T follicular helper cell (primary cell): ENCODE results near the gene KLF8.
"Not testable (repeated sequence)": the region's sequence is repeated elsewhere in the genome, so short reads cannot be mapped to it uniquely, and the experiment has no call there.

Experiments used
- DNase-seq: peaks from one replicate; pipeline ENCODE4 v3.0.0-alpha.2; 2020; ENCODE audit warnings: low read depth
- total RNA-seq, 2 experiments: gene quantifications; one replicate each; lab custom pipeline; 2026; lab: John Stamatoyannopoulos, UW

KLF8 gene
- total RNA-seq, result 2.3 to 11.2 reads per million in 2 experiments

- DNase-seq, result peak; percentile 7
Observed at GRCh38 chrX:56232221-56233082, at the start of gene KLF8. TSS of gene KLF8 (plus strand) at chrX:56232356. CDS start at chrX:56233335, 979 bp downstream.

DNA sequence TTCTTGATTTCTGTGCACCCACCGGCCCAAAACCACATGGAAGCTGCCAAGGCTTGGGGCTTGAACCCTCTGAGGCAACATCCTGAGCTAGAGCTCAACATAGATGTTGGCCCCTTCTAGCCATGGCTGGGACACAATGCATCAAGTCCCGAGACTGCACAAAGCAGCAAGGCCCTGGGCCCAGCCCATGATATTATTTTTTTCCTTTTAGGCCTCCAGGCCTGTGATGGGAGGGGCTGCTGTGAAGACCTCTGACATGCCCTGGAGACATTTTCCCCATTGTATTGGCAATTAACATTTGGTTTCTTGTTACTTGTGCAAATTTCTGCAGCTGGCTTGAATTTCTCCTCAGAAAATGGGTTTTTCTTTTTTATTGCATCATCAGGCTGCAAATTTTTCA is 25.2 kb upstream of the KLF8 start:
- DNase-seq, result not testable (repeated sequence)

DNA sequence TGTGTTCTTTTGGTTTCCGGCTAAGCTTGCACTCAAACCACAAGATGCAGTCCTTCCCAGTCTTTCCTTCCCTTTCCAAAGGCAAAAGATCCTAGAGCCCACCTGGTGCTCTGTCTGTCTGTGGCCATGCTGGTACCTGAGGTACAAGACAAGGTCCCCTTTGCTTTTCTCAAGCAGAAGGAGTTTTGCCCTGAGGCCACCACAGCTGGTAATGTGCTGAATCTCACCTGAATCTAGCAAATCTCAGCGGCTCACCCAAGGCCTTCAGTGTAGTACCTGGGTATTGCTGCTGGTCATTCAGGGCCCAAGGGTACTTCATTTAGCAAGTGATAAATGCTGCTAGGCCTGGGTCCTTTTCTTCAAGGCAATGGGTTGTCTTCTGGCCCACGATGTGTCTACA is 20.5 kb upstream of the KLF8 start:
- DNase-seq, result no peak

- DNase-seq, result no peak
Observed at GRCh38 chrX:56216332-56216731, 15.8 kb upstream of the KLF8 start.

GRCh38 chrX:56219700-56220099 is 12.5 kb upstream of the KLF8 start:
- DNase-seq, result no peak

DNA sequence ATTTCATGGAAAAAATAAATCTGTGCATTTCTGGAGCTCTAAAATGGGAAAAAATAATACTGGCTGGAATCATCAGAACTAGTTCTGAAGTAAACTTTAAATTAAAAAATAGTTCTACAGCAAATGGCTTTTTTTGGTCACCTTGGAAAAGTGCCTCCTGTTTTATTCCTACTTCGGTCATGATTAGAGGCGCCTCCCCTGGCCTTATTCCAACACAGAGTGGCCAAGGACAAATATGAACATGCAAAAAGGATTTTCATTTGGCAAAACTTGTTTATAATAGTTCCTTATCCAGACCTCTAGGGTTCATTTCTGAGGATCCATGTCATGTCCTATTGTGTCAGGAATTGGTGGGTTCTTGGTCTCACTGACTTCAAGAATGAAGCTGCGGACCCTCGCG is 11.1 kb upstream of the KLF8 start:
- no peak for DNase-seq

DNA sequence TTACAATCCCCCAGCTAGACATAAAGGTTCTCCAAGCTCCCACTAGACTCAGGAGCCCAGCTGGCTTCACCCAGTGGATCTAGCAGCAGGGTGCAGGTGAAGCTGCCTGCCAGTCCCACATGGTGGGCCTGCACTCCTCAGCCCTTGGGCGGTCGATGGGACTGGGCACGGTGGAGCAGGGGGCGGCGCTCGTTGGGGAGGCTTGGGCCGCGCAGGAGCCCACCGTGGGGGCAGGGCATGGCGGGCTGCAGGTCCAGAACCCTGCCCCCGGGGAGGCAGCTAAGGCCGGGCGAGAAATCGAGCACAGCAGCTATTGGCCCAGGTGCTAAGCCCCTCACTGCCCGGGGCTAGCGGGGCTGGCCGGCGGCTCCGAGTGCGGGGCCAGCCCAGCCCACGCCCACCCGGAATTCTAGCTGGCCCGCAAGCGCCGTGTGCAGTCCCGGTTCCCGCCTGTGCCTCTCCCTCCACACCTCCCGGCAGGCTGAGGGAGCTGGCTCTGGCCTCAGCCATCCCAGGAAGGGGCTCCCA is 9.6 kb upstream of the KLF8 start:
- DNase-seq, result no peak

DNA sequence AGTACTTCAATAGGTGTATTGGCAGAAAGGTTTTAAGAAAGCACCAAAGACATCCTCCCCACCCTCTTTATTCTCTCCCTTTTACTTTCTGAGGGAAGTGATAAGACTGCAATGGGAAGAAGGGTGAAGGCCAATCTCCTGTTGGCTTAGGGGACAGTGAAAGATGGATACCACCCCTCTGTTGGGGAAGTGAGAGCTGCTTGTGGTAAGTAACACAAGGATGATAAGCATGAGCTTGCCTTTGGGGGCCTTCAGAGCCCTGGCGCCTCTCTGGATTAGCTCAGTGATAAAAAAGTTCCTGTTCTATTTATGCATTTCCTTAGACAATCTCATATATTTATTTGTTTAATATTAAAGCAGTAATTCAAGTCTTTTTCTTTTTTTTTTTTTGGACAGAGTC is 5.2 kb upstream of the KLF8 start:
- DNase-seq, result no peak

GRCh38 chrX:56228914-56229313 is 3.2 kb upstream of the KLF8 start:
- DNase-seq, result no peak

DNA sequence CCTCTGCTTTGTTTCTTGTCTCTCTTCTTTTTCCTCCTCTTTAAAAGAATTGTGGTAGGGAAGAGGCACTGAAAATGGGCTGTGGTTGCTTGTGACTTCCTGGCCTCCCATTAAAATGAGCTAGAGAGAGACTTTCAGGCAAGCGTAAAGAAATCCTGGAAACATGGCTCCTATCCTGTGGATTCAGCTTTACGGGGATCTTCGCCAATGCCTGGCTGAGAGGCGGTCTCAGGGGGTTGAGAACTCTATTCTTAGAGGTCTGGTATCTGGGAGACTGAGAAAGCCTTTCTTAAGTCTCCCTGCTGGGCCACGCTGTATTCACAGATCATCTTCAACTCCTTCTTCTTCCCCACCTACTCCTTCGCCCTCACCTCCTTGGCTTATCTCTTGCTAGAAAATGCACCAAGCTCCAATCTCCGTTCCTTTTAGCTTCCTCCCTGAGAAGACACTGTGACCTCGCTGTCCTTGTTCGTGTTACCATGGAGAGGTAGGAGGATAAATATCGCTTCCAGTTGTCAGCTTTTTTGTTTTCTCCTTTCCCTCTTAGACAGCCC is 542 bp upstream of the KLF8 start:
- DNase-seq, result no peak

DNA sequence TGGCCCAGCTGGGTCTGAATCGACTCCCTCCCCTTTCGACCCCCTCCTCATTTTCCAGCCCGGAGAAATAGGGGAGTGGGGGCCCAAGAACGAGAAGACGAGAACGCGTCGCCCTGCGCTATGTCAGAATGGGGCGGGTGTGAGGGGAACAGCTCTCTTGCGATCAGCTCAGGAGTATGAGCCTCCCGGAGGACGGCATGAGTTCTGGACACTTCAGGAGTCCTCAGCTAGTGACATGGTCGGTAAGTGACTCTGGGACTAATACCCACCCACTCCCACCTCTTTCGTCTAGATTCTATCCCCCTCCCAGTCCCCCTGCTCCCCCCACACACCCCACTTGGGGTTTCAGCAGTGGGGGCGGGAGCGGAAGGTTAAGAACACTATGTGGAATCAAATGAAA is 944 bp downstream of the KLF8 start:
- DNase-seq, result no peak

- no peak for DNase-seq
Observed at GRCh38 chrX:56233682-56234081, 1.5 kb downstream of the KLF8 start.

DNA sequence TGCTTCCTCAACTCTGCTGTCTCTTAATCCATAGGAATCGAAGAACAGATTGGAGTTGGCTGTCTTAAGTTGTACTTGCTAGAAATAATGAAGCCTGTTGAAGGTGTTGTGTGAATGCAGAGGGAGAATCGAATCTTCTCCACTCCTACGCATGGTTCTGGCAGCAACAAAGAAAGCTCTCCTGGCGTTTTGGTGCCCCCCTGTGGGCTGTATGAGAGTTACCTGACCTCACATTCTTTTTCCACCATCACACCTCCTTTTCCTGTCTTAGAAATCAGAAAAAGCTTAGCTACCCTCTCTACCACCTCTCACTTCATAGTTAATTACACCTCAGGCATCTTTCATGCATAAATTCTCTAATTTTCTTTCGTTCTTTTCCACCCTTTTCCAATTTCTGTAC is 16.3 kb downstream of the KLF8 start:
- DNase-seq, result peak; percentile 18

DNA sequence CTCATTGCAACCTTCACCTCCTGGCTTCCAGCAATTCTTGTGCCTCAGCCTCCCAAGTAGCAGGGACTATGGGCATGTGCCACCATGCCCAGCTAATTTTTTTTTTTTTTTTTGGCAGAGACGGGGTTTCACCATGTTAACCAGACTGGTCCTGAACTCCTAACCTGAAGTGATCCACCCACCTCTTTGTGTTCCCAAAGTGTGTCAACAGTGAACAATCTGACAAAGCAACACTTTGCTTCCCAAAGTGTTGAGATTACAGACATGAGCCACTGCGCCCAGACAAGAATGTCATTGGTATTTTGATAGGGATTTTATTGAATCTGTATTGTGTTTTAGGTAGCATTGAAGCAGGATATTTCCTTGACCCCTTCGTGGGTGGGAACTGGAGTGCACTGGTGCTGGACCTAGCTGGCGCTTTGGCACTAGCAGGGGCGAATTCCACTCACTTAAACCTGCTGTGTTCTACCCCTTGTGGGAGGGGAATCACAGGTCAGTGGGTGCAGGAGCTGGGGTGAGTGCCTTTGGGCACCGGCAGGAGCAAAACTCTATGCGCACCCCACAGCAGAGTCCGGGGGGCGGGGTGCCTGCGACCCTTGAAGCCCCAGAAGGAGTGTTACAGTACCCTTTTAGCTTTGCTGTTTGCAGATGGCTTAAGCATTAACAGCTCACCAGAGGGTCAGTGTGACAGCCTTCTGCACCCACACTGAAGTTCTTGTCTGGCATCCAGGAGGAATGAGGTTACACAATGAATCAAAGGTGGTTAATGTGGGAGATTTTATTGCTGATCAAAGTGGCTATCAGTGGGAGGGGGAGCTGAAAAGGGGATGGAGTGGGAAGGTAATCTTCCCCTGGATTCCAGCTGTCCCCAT is 21.9 kb downstream of the KLF8 start:
- DNase-seq, result no peak

GRCh38 chrX:56268888-56269287 is 36.7 kb downstream of the KLF8 start:
- DNase-seq, result no peak

DNA sequence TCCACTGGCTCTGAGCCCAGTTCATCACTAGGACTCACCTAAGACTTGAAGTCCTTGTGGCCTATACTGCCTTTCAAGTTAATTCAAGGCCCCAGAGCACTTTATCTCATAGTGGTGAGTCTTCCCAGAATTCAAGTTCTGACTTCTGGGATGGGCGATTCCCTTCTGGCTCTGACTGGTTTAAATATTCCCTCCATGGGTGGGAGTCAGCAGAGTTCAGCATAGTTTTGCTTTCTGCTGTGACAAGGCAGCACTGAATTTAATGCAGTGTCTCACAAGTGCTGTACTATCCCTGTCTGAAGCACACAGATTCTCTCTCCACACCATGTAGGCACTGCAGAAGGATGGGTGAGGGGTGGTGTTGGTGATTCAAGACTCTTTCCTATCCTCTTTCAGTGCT is 46.5 kb downstream of the KLF8 start:
- no peak for DNase-seq

- no peak for DNase-seq
Observed at GRCh38 chrX:56279863-56280262, 47.7 kb downstream of the KLF8 start.

- DNase-seq, result peak; percentile 1
Observed at GRCh38 chrX:56281789-56282188, 49.6 kb downstream of the KLF8 start.

DNA sequence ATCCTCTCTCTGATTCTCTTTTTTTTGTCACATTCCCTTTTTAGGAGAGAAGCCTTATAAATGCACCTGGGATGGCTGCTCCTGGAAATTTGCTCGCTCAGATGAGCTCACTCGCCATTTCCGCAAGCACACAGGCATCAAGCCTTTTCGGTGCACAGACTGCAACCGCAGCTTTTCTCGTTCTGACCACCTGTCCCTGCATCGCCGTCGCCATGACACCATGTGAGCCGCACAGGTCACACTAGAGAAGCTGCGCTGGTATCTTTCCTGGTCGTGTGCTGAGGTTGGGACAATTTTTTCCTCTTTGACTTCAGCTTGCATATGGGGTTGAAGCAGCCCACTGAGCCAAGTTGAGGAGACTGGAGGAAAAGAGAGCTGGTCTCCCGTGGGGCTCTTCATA is 52.1 kb downstream of the KLF8 start:
- DNase-seq, result no peak

- DNase-seq, result no peak
Observed at GRCh38 chrX:56288608-56289007, 56.5 kb downstream of the KLF8 start.

DNA sequence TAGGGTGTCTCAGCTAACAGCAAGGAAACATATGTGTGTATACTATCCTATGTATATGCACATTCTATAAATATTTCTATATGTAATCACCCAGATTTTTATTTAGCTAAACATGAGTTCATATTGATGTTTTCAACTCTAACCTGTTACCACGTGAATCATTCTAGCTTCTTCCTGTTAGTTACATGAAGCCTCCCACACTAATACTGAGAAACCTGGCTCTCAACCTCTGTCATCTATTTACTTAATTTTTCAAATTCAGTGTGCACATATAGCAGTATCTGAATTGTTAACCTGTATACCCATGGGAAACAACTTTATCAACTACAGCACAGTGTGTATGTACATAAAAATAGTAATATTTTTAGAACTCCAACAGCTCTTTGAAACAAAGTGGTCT is 57.3 kb downstream of the KLF8 start:
- DNase-seq, result no peak

DNA sequence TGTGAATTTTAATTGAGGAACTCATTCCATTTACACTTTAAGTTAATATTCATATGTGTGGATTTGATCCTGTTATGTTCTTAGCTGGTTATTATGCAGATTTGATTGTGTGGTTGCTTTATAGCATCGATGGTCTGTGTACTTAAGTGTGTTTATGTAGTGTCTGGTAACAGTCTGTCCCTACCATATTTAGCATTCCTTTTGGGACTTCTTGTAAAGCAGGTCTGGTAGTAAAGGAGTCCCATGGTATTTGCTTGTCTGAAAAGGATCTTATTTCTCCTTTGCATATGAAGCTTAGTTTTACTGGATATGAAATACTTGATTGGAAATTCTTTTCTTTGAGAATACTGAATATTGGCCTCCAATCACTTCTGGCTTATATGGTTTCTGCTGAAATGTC is 76.6 kb downstream of the KLF8 start:
- no peak for DNase-seq
